ENCODE results near the gene ST6GALNAC5.
"Not testable (repeated sequence)": the region's sequence is repeated elsewhere in the genome, so short reads cannot be mapped to it uniquely, and the experiment has no call there.

Gene ST6GALNAC5

GRCh38 chr1:76957961-76958360 lies 90.7 kb downstream of the ST6GALNAC5 start:
- DNase-seq (ENCODE audit: low read depth) = no peak
- TF ChIP-seq CTCF (IDR thresholded peaks at IDR 0.05; ENCODE audit: low read depth, low read length) (no peak), MAX (IDR thresholded peaks at IDR 0.05; ENCODE audit: low read depth, low read length) (no peak), MYC (IDR thresholded peaks at IDR 0.05; ENCODE audit: low read depth, low read length) (no peak), POLR2A (IDR thresholded peaks at IDR 0.05; ENCODE audit: extremely low read depth, insufficient read length) (no peak)
- no peak overlapping the region for H3K4me3 ChIP-seq (ENCODE audit: low read depth, low read length)

GRCh38 chr1:76958828-76959227 lies 91.5 kb downstream of the ST6GALNAC5 start:
- TF ChIP-seq POLR2A (IDR thresholded peaks at IDR 0.05; ENCODE audit: extremely low read depth, insufficient read length) (no peak), CTCF (IDR thresholded peaks at IDR 0.05; ENCODE audit: low read depth, low read length) (no peak), MAX (IDR thresholded peaks at IDR 0.05; ENCODE audit: low read depth, low read length) (no peak), MYC (IDR thresholded peaks at IDR 0.05; ENCODE audit: low read depth, low read length) (no peak)
- no peak overlapping the region for H3K4me3 ChIP-seq (ENCODE audit: low read depth, low read length)
- DNase-seq (ENCODE audit: low read depth) = no peak

- no peak for DNase-seq (ENCODE audit: low read depth)
- no peak for TF ChIP-seq MYC (IDR thresholded peaks at IDR 0.05; ENCODE audit: low read depth, low read length)
- no peak for TF ChIP-seq POLR2A (IDR thresholded peaks at IDR 0.05; ENCODE audit: extremely low read depth, insufficient read length)
- TF ChIP-seq MAX (IDR thresholded peaks at IDR 0.05; ENCODE audit: low read depth, low read length) = no peak
- no peak for TF ChIP-seq CTCF (IDR thresholded peaks at IDR 0.05; ENCODE audit: low read depth, low read length)
- H3K4me3 ChIP-seq (ENCODE audit: low read depth, low read length) = no peak overlapping the region
Measured at GRCh38 chr1:76959556-76959955, 92.3 kb downstream of the ST6GALNAC5 start.

- no peak overlapping the region for H3K4me3 ChIP-seq (ENCODE audit: low read depth, low read length)
- no peak for DNase-seq (ENCODE audit: low read depth)
- no peak for TF ChIP-seq CTCF (IDR thresholded peaks at IDR 0.05; ENCODE audit: low read depth, low read length)
- TF ChIP-seq POLR2A (IDR thresholded peaks at IDR 0.05; ENCODE audit: extremely low read depth, insufficient read length) = no peak
- TF ChIP-seq MAX (IDR thresholded peaks at IDR 0.05; ENCODE audit: low read depth, low read length) = no peak
- TF ChIP-seq MYC (IDR thresholded peaks at IDR 0.05; ENCODE audit: low read depth, low read length) = no peak
Measured at GRCh38 chr1:76961181-76961819, 94.0 kb downstream of the ST6GALNAC5 start.

GRCh38 chr1:76961820-76962207 lies 94.5 kb downstream of the ST6GALNAC5 start:
- H3K4me3 ChIP-seq (ENCODE audit: low read depth, low read length) = no peak overlapping the region
- no peak for DNase-seq (ENCODE audit: low read depth)
- TF ChIP-seq POLR2A (IDR thresholded peaks at IDR 0.05; ENCODE audit: extremely low read depth, insufficient read length) (no peak), CTCF (IDR thresholded peaks at IDR 0.05; ENCODE audit: low read depth, low read length) (no peak), MYC (IDR thresholded peaks at IDR 0.05; ENCODE audit: low read depth, low read length) (no peak), MAX (IDR thresholded peaks at IDR 0.05; ENCODE audit: low read depth, low read length) (no peak)

- DNase-seq (ENCODE audit: low read depth) = not testable (repeated sequence)
Measured at GRCh38 chr1:76981267-76981666, 114.0 kb downstream of the ST6GALNAC5 start.

More at GRCh38 chr1:76981267-76981666, 114.0 kb downstream of the ST6GALNAC5 start:
- not testable (repeated sequence) for H3K4me3 ChIP-seq (ENCODE audit: low read depth, low read length)
